Measurements from ENCODE around the gene KCTD11.
"Not testable (repeated sequence)": the region's sequence is repeated elsewhere in the genome, so short reads cannot be mapped to it uniquely, and the experiment has no call there.

The KCTD11 gene

GRCh38 chr17:7346761-7347614 is 5.0 kb upstream of the KCTD11 start:
- no peak for DNase-seq (ENCODE audit: low read depth)

GRCh38 chr17:7347630-7348477 is 4.1 kb upstream of the KCTD11 start:
- no peak for DNase-seq (ENCODE audit: low read depth)

DNA sequence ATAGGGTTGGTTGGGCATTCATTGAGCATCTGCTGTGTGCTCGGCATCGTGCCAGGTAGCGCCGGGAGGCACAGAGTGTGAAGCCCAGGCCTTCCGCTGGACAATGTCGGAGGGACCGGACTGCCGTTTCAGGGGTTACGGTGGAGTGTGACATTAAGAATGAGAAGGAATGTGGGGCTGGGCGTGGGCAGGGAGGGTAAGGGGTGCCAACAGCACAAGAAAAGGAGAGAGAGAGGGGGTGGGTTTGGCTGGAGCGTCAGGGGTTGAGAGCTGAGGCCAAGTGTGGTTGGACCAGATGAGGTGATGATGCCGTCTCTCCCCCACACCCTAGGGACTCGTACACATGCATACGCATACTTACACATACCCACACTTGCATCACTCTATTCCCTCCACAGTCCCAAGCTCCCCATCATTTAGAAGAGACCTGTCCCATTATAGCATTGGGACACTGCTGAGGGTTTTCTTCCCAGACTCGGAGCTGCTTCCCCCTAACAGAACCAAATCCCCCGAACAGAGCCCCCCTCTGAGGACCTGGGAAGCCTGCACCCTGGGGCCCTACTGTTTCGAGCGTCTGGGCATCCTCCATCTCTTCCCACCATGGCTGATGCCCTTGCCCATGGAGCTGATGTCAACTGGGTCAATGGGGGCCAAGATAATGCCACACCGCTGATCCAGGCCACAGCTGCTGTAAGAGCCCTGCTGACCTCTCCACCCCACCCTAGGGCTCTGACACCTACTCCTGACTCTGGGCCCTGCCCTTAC is 3.3 kb upstream of the KCTD11 start:
- DNase-seq (ENCODE audit: low read depth) = no peak

DNA sequence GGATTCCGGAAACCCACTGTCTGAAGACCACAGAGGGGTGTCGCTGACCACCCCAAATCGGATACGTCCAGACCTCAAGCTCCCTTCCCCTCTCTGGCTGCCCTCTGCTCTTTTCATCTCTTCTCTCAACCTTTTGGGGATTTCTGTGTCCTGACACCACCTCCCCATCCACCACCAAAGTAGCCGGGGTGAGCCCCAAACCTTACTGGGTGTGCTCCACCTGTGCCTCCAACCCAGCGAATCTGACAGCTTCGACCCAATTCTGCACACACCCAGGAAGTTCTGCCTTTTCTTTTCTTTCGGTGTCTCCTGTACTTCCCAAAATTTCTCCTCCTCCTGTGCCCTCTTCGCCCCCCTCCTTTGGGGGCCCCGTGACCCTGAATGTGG is 534 bp downstream of the KCTD11 start:
- DNase-seq (ENCODE audit: low read depth) = no peak

DNA sequence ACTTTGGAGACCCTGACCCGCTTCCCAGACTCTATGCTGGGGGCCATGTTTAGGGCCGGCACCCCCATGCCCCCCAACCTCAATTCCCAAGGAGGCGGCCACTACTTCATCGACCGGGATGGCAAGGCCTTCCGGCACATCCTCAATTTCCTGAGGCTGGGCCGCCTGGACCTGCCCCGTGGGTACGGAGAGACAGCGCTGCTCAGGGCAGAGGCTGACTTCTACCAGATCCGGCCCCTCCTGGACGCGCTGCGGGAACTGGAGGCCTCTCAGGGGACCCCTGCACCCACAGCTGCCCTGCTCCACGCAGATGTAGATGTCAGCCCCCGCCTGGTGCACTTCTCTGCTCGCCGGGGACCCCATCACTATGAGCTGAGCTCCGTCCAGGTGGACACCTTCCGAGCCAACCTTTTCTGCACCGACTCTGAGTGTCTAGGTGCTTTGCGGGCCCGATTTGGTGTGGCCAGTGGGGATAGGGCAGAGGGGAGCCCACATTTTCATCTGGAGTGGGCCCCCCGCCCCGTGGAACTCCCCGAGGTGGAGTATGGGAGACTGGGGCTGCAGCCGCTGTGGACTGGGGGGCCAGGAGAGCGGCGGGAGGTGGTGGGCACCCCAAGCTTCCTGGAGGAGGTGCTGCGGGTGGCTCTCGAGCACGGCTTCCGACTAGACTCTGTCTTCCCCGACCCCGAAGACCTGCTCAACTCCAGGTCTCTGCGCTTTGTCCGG is 1.1 kb downstream of the KCTD11 start:
- no peak for DNase-seq (ENCODE audit: low read depth)

DNA sequence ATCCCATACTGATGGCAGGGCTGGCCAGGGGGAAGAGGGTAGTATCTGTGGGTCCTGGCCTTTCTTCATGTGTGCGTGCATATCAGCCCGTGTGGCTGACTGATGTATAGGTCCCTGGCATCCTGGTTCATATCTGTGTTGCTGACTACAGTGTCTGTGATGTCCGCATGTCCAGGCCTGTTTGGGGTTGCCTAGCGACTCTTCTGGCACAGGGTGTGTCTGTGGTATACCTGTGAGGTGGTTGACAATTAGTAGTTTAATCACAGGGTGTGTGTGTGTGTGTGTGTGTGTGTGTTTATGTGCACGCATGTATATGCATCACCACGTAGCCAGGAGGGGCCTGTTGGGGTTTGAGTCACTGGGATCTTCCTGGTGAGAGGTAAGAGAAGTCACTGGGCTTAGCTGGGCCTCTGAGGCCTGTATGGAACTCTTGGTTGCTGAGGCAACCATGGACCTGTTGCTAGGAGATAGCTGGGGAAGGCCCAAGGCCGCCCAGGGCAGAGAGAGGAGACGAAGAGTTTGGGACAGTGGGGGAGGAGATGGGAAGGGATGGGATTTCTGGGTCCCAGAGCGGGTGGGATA is 2.4 kb downstream of the KCTD11 start:
- DNase-seq (ENCODE audit: low read depth) = peak; percentile 38

- DNase-seq (ENCODE audit: low read depth) = peak; percentile 63
These were observed 3.1 kb downstream of the KCTD11 start, which contains the start of gene TMEM95 for GRCh38 chr17:7355053-7355452. TMEM95 (plus strand) TSS chr17:7355156; CDS start chr17:7355205, 49 bp downstream.

GRCh38 chr17:7355573-7355972 is 3.6 kb downstream of the KCTD11 start:
- DNase-seq (ENCODE audit: low read depth) = no peak

DNA sequence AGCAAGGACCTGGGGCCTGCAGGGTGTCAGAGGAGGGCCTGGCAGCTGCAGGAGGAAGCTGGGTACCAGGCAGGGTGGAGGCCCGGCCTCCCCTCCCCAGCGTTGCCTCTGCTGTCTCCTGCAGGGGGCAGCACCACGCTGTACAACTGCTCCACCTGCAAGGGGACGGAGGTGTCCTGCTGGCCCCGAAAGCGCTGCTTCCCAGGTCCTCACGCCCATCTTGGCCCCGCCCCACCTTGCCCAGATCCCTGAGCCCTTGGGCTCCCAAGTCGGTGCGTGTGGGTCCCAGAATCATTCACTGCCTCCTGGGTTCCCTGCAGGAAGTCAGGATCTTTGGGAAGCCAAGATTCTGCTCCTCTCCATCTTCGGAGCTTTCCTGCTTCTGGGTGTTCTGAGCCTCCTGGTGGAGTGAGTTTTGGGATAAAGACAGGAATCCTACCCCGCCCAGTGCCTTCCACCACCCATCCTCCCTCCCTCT is 4.1 kb downstream of the KCTD11 start:
- peak; percentile 67 for DNase-seq (ENCODE audit: low read depth)

GRCh38 chr17:7356756-7357155 is 4.8 kb downstream of the KCTD11 start:
- no peak for DNase-seq (ENCODE audit: low read depth)

DNA sequence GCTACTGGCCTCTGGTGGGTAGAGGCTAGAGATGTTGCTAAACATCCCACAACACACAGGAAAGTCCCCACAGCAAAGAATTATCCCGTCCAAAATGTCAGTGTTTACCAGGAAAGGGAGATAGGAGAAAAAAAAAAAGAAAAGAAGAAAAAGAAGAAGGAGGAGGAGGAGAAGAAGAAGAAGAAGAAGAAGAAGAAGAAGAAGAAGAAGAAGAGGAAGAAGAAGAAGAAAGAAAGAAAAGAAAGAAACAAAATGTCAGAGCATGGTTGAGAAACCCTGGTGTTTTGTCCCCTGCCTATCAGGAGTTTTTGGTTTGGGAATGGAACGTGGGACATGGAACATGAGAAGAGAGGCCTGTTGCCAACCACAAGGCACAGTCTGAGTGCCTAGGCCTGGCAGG is 5.4 kb downstream of the KCTD11 start:
- DNase-seq (ENCODE audit: low read depth) = no peak

GRCh38 chr17:7361906-7362305 is 9.9 kb downstream of the KCTD11 start:
- DNase-seq (ENCODE audit: low read depth) = no peak

- DNase-seq (ENCODE audit: low read depth) = peak; percentile 36
These were observed 11.3 kb downstream of the KCTD11 start for GRCh38 chr17:7363311-7363710.

DNA sequence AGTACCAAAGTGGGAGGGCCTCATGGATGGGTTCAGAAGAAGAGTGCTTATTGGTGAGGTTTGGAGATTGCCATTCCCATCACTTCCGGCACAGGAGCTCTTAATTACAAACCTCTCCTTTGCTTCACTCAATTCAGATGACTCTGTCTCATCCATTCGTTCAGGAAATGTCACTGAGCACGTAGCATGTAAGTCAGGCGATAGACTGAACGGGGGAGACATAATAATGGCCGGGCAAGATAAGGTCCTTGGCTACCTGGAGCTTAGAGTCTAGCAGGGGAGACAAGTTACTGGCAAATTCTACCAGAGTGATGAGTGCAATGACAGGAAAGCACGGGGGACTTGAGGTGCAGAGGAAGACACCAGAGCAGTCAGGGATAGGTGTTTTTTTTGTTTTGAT is 14.0 kb downstream of the KCTD11 start:
- DNase-seq (ENCODE audit: low read depth) = not testable (repeated sequence)

DNA sequence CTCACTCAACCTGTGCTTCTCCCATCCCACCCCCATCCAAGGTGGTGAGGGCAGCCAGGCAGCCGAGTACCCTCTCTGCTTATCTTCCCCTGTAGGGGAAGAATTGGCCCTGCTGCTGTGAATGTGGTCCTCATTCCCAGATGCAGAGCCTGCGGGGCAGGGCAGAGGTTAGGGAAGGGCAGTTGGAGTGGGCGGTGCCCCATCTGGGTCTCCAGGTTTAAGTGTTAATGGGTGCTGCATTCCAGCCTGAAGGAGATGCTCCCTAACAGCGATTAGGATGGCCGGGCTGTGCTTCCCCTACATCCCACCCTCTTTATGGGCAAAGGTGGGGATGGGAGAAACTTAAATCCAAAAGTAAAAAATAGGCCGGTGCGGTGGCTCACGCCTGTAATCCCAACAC is 15.1 kb downstream of the KCTD11 start:
- no peak for DNase-seq (ENCODE audit: low read depth)

- no peak for DNase-seq (ENCODE audit: low read depth)
These were observed 16.1 kb downstream of the KCTD11 start for GRCh38 chr17:7367918-7368598.

DNA sequence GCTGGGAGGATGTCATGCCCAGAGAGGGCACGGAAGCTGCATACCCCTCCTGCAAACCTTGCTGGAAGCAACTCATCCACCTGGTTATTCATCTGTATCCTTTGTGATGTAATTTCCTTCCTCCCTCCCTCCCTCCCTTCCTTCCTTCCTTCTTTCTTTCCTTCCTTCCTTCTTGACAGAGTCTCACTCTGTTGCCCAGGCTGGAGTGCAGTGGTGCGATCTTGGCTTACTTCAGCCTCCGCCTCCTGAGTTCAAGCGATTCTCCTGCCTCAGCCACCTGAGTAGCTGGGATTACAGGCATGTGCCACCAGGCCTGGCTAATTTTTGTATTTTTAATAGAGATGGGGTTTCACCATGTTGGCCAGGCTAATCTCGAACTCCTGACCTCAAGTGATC is 16.6 kb downstream of the KCTD11 start:
- DNase-seq (ENCODE audit: low read depth) = not testable (repeated sequence)

DNA sequence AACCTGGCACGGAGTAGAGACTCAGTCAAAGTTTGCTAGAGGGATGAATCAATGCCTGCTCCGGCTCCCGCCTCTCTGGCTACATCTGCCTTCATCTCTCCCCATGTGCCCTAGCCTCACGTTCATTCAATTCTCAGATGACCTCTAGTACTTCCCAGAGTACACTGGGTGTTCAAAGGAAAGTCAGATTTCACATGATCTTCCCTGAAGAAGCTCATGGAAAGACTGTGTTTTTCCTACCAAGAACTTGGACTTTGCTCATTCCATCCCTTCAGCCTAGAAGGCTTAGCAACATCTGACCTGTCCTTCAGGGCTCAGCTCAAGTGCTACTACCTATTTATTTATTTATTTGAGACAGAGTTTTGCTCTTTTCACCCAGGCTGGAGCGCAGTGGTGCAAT is 17.9 kb downstream of the KCTD11 start:
- DNase-seq (ENCODE audit: low read depth) = no peak

DNA sequence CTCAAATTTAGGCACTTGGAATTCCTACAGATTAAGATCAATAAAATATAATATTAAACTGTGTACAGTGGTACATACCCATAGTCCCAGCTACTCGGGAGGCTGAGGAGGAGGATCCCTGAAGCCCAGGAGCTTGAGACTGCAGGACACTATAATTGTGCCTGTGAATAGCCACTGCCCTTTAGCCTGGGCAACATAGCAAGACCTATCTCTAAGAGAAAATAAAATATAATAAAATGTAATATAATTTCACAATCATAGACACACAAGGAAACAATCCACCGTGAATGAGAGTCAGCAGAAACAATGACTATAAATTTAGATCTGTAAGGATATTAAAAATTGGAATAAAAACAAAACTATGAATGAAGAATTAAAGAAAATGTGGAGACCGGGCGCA is 18.9 kb downstream of the KCTD11 start:
- no peak for DNase-seq (ENCODE audit: low read depth)

DNA sequence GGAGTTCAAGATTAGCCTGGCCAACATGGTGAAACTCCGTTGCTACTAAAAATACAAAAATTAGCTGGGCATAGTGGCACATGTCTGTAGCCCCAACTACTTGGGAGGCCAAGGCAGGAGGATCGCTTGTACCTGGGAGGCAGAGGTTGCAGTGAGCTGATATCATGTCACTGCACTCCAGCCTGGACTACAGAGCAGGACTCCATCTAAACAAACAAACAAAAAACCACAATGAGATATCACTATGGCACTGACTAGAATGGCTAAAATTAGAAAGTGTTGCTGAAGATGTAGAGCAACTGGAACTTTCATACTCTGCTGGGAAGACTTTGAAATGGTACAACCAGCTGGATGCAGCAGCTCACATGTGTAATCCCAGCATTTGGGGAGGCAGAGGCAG is 22.4 kb downstream of the KCTD11 start:
- DNase-seq (ENCODE audit: low read depth) = peak; percentile 28

GRCh38 chr17:7379134-7379533 is 27.2 kb downstream of the KCTD11 start:
- DNase-seq (ENCODE audit: low read depth) = no peak

All from EH (cell line).